ENCODE results near the gene RAB35. TPM values are rescaled to one million over a fixed set of nuclear protein-coding genes. Genes with fewer than 3 reads are reported as not detected.

RAB35 gene
- total and polyA plus RNA-seq, 2 of the 4 experiments (the other 2 are of a cell fraction): 32.6 to 49.6 TPM

DNA sequence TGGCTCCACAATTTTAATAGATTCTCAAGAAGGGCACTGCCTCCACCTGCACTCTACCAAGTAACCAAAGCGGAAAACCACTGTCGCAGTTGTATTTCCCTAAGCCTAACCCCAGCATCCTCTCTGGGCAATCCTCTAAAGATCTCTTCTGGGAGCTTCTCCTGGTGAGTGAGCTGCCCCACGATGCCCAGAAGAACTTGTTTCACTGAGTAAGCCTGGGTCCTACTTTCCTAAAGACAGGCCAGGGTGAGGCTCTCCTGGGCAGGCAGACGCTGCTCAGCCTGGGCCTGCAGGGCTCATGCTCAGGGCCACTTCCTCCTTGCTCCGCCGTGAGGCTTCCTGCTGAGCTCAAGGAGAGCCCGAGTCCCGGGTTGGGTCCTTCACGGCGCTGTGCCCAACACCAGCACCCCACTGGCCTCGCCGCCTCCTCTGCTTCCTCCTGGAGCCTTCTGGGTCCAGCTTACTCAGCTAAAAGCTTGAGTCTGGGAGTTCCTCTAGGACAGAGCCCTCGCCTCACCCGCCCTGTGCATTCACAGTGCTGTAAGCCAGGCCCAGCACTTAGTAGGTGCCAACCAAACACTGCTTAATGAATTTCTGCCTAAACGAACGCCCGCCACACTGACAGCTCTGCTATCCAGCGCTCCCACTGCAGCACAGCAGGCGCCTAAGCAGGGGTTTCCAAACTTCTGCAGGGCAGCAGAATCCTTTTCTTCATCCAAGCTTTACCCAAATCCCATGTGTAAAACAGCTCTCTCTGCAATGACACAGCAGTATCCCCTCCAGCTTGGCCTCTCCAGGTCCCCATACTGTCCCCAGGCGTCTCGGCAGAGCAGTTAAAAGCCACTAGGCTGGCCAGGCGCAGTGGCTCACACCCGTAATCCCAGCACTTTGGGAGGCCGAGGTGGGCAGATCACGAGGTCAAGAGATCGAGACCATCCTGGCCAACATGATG, 5.7 kb downstream of the RAB35 start:
- Histone ChIP-seq H3K27ac (ENCODE audit: insufficient read depth, low read length) (no peak overlapping the region), H3K4me2 (ENCODE audit: low read depth, low read length) (no peak overlapping the region), H3K36me3 (ENCODE audit: control insufficient read depth, insufficient read depth, low read length) (peaks cover 16% of the 10 kb centered on the region), H2BK5ac (ENCODE audit: low read depth, low read length, poor library complexity, severe bottlenecking) (no peak overlapping the region), H2AK5ac (ENCODE audit: low read depth, low read length) (no peak overlapping the region), H3K4ac (ENCODE audit: low read depth, low read length) (no peak overlapping the region), H3K4me3 (ENCODE audit: insufficient read depth, low read depth, low read length) (no peak overlapping the region), H2BK120ac (ENCODE audit: low read depth, low read length) (no peak overlapping the region), H2AK9ac (replicated peaks; ENCODE audit: low read depth, low read length, poor library complexity) (no peak overlapping the region), H4K5ac (ENCODE audit: low read depth, low read length) (no peak overlapping the region), H3K18ac (ENCODE audit: low read depth, low read length) (no peak overlapping the region), H3K23ac (ENCODE audit: low read depth, low read length) (no peak overlapping the region), H3K9me3 (ENCODE audit: control insufficient read depth, insufficient read depth, low read length) (no peaks in the 10 kb centered on the region), H3K4me1 (ENCODE audit: control insufficient read depth, insufficient read depth, low read length) (peaks cover 7% of the 10 kb centered on the region), H4K8ac (ENCODE audit: low read depth in 2 of 2, low read length in 2 of 2) (no peak overlapping the region), H4K20me1 (ENCODE audit: insufficient read depth, low read length) (peaks cover 92% of the 10 kb centered on the region), H3K79me1 (ENCODE audit: low read depth in 1 of 2, low read length in 2 of 2) (peaks cover 10 to 78% of the 10 kb centered on the region in 2 experiments; a peak in 3 of 4 replicates), H4K91ac (ENCODE audit: insufficient read depth, low read depth, low read length) (no peak overlapping the region), H2BK15ac (ENCODE audit: low read depth, low read length) (no peak overlapping the region), H3K9me1 (ENCODE audit: insufficient read depth, low read length) (peaks cover 31% of the 10 kb centered on the region), H2BK20ac (ENCODE audit: low read depth, low read length) (no peak overlapping the region), H3K14ac (replicated peaks; ENCODE audit: low read depth, low read length) (no peak overlapping the region), H2AFZ (replicated peaks; ENCODE audit: low read length, poor library complexity) (no peak overlapping the region), H3K56ac (ENCODE audit: extremely low read depth, insufficient read depth, low read length) (no peak overlapping the region), H3K9ac (ENCODE audit: low read depth, low read length) (no peak overlapping the region), H3K27me3 (ENCODE audit: control insufficient read depth, insufficient read depth, low read length) (no peaks in the 10 kb centered on the region)
- TF ChIP-seq FOS (IDR thresholded peaks at IDR 0.05; ENCODE audit: low read depth, low read length) (no peak), POLR2A (IDR thresholded peaks at IDR 0.05; ENCODE audit: low read depth, low read length) (no peak), RFX5 (IDR thresholded peaks at IDR 0.05; ENCODE audit: low read depth, low read length) (no peak), CHD1 (IDR thresholded peaks at IDR 0.05; ENCODE audit: low read depth, low read length) (no peak)
- POLR2A ChIA-PET (ENCODE audit: unreplicated experiment): no interaction called here
- ATAC-seq (ENCODE audit: low read depth): peak; percentile 8
- no TSS peak for BruUV-seq (replicated peaks)
- no peak for DNase-seq
- intact Hi-C loops (cut with micrococcal nuclease) (no loop called here), in situ Hi-C loops (cut with MboI; ENCODE audit: low sequenced_read_pairs) (loop anchor here (25.0 kb wide), 1 partner anchor 1749 kb away; the partner anchor contains the start of gene TAOK3), dilution Hi-C loops (cut with HindIII; ENCODE audit: low sequenced_read_pairs, unreplicated experiment) (no loop called here)
- CTCF ChIA-PET: no interaction called here
- WGBS, 2 experiments (ENCODE audit: extremely low coverage in 2 of 2, insufficient read length in 1 of 2): 83% methylated on average over 15 of the region's 26 CpGs; no CpG with 5 or more reads in 1 of the 2 experiments

All from IMR-90 (cell line).